GM06990 (cell line): ENCODE data around the gene CDH20.

Source experiments
- DNase-seq: peaks from one replicate; pipeline ENCODE4 v3.0.0-alpha.2; 2011; ENCODE audit not compliant: insufficient read length; ENCODE audit errors: extremely low read depth
- H3K27me3 ChIP-seq: replicated peaks from 2 replicates; pipeline ENCODE4 v1.6.0; 2011; ENCODE audit warnings: low read length; ENCODE audit not compliant: control insufficient read depth, insufficient read depth
- H3K36me3 ChIP-seq: 2 replicates; pipeline ENCODE4 v1.5.1; 2011; ENCODE audit warnings: low read length; ENCODE audit not compliant: control insufficient read depth, insufficient read depth
- H3K4me3 ChIP-seq: replicated peaks from 2 replicates; pipeline ENCODE4 v1.5.1; 2011; ENCODE audit warnings: low read depth, mild to moderate bottlenecking, control low read depth, low read length
- TF ChIP-seq, protein P1 (sequence below): IDR thresholded peaks from 2 replicates; pipeline ENCODE4 v1.5.1; 2011; ENCODE audit warnings: low read length, control low read depth, mild to moderate bottlenecking, inconsistent platforms; ENCODE audit not compliant: insufficient read depth, poor library complexity, severe bottlenecking

The CDH20 gene

DNA sequence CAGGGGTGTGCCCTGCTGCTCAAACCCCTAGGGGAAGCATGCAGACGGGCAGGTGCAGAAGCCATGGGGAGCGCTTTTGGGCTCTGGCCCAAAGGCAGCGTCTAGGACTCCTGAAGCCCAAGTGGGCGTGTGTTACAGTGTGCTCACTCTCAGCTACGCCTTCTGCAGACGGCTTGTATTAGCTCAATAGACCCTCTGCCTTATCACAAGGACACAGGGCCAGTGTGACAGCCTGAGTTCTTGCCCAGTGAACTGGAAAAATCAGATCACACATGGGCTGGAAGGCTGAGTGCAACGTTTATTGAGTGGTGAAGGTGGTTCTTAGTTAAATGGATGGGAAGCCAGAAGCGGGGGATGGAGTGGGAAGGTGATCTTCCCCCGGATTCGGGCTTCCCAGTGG, 210.9 kb downstream of the CDH20 start:
- DNase-seq: no peak
- Histone ChIP-seq H3K27me3 (no peaks in the 10 kb centered on the region; the same call in 1 of the 2 replicates), H3K4me3 (no peak overlapping the region), H3K36me3 (no peaks in the 10 kb centered on the region)
- TF ChIP-seq, protein P1, sequence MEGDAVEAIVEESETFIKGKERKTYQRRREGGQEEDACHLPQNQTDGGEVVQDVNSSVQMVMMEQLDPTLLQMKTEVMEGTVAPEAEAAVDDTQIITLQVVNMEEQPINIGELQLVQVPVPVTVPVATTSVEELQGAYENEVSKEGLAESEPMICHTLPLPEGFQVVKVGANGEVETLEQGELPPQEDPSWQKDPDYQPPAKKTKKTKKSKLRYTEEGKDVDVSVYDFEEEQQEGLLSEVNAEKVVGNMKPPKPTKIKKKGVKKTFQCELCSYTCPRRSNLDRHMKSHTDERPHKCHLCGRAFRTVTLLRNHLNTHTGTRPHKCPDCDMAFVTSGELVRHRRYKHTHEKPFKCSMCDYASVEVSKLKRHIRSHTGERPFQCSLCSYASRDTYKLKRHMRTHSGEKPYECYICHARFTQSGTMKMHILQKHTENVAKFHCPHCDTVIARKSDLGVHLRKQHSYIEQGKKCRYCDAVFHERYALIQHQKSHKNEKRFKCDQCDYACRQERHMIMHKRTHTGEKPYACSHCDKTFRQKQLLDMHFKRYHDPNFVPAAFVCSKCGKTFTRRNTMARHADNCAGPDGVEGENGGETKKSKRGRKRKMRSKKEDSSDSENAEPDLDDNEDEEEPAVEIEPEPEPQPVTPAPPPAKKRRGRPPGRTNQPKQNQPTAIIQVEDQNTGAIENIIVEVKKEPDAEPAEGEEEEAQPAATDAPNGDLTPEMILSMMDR: no peak

DNA sequence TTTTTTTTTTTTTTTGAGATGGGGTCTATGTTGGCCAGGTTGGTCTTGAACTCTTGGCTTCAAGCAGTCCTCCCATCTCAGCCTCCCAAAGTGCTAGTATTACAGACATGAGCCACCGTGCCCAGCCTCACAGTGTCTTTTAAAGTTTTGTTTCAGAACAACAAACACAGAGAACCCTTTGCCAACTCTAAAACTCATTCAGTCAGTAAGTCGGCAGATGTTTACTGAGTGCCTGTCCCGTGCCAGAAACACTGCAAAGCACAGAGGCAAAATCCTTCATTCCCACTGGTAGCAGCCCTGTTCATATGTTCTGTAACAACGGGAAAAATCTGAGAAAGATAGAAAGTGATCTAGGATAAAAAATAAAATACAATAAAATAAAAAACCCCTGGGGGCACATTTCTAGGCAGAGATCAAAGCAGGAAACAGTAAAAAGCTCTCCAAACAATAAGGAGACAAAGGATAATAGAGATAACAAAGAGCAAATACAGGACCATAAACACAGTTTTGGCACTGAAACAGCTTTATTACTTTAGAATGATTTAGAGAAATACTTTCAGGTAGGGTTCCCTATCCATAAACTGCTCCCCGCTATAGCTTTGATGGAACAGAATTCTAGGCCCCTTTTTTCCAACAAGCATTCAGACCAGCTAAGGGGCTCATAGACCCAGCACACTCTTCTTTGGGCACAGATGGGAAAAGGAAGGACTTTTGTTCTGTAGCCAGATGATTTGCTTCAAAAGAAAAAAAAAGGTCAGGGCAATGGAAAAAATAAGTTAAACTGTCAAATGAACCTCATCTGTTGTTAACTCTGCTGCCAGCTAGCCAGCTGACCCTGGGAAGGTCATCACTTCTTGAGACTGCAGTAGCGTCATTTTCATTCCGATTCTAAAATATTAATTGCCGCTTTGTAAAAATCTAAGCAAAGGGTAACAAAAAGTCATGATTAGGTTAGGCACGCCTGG, 212.3 kb downstream of the CDH20 start:
- Histone ChIP-seq H3K27me3 (no peaks in the 10 kb centered on the region; the same call in 1 of the 2 replicates), H3K36me3 (no peaks in the 10 kb centered on the region), H3K4me3 (no peak overlapping the region)
- DNase-seq: no peak
- TF ChIP-seq, protein P1: no peak

DNA sequence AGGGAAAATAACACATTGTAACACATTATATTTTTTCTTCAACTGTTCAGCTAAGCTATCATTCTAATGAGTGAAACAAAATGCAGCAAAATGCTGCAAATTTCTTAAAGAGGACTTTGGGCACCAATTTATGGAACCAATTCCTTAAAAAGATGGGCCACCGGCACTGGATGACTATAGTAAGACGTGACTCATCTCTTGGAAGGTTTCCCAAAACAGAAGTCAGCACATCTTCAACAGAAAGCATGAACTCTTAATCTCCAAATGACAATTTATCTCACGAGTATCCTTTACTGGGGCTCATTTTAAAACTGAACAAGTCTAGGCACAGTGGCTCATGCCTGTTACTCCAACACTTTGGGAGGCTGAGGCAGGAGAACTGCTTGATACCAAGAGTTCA, 213.4 kb downstream of the CDH20 start:
- Histone ChIP-seq H3K4me3 (no peak overlapping the region), H3K36me3 (no peaks in the 10 kb centered on the region), H3K27me3 (no peaks in the 10 kb centered on the region; the same call in 1 of the 2 replicates)
- DNase-seq: no peak
- TF ChIP-seq, protein P1: no peak

DNA sequence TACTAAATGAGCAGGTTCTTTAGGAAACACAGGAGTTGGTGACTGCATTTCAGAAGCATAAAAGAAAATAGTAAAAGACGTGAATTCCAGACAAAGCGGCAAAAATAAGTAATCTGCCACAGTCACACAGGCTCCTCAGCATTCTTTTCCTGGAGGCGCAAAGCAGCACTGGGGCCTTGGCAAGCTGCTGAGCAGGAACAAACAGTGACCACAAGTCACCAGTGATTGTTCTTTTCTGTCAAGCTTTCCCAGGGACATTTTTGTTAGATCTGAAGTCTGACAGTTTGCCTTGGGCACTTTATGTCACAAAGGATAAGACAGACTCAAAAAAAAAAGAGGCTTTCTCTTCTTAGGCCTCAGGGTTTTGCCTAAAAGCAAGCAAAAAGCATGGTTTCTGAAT, 216.2 kb downstream of the CDH20 start:
- H3K36me3 ChIP-seq: no peaks in the 10 kb centered on the region
- no peaks in the 10 kb centered on the region for H3K27me3 ChIP-seq
- TF ChIP-seq, protein P1: no peak
- DNase-seq: no peak
- no peak overlapping the region for H3K4me3 ChIP-seq

DNA sequence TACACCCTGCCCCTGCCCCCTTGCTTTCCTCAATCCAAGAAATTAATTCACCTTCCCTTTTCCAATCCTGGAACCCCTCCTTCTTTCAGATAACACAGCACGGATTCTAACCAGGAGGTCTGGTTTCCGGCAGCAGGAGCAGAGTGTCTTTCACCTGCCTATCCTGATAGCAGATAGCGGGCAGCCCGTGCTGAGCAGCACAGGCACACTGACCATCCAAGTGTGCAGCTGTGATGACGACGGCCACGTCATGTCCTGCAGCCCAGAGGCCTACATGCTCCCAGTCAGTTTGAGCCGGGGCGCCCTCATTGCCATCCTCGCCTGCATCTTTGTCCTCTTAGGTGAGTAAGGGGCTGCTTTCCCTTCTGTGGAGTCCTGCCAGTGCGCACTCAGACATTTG, 216.7 kb downstream of the CDH20 start:
- Histone ChIP-seq H3K4me3 (no peak overlapping the region), H3K36me3 (no peaks in the 10 kb centered on the region), H3K27me3 (no peaks in the 10 kb centered on the region)
- TF ChIP-seq, protein P1: no peak
- no peak for DNase-seq

DNA sequence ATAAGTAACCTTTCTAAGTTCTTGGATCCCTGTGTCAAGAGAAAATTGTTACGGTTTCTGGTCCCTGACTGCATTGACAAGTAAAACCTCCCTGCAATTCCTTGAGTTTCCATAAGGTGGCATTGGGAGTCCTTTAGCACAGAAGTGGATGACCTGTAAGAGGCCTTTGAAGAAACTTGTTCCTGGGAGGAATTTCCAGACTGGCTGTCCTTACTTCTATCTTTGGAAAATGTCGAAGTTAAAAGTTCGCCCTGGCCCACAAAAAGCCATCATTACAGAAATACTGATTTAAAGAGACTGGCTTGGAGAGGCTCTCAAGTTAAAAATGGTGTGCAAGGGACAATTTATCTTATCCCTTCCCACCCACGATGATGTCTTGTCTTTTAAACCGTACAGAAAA, 218.4 kb downstream of the CDH20 start:
- no peak for DNase-seq
- no peak overlapping the region for H3K4me3 ChIP-seq
- TF ChIP-seq, protein P1: peak; percentile 78

More for the DNA sequence above, 218.4 kb downstream of the CDH20 start:
- H3K27me3 ChIP-seq: no peaks in the 10 kb centered on the region
- H3K36me3 ChIP-seq: no peaks in the 10 kb centered on the region
